ENCODE measurements around the gene RPL27.

- TF ChIP-seq CTCF (IDR thresholded peaks at IDR 0.05) (no peak), POLR2A (IDR thresholded peaks at IDR 0.05) (no peak)
Measured at GRCh38 chr17:43043307-43043706, 45.1 kb downstream of the RPL27 start.
